ENCODE measurements around the gene ADIRF. TPM values are rescaled to one million over a fixed set of nuclear protein-coding genes. Genes with fewer than 3 reads are reported as not detected.
A peak's percentile ranks its signal among the peaks of the same experiment; 100 is the strongest.

ADIRF gene
- total RNA-seq, 1 donor from 2014 or later, result not detected

- H3K9me3 Mint-ChIP-seq (ENCODE audit: unreplicated experiment), result no peaks in the 10 kb centered on the region
- peaks cover 26% of the 10 kb centered on the region for H3K4me1 Mint-ChIP-seq (ENCODE audit: unreplicated experiment)
These were observed 5.3 kb upstream of the ADIRF start for GRCh38 chr10:86962981-86963310.

GRCh38 chr10:86963341-86963919 is 4.9 kb upstream of the ADIRF start:
- H3K4me3 Mint-ChIP-seq (ENCODE audit: unreplicated experiment), result no peak overlapping the region
- TF ChIP-seq, protein P1, sequence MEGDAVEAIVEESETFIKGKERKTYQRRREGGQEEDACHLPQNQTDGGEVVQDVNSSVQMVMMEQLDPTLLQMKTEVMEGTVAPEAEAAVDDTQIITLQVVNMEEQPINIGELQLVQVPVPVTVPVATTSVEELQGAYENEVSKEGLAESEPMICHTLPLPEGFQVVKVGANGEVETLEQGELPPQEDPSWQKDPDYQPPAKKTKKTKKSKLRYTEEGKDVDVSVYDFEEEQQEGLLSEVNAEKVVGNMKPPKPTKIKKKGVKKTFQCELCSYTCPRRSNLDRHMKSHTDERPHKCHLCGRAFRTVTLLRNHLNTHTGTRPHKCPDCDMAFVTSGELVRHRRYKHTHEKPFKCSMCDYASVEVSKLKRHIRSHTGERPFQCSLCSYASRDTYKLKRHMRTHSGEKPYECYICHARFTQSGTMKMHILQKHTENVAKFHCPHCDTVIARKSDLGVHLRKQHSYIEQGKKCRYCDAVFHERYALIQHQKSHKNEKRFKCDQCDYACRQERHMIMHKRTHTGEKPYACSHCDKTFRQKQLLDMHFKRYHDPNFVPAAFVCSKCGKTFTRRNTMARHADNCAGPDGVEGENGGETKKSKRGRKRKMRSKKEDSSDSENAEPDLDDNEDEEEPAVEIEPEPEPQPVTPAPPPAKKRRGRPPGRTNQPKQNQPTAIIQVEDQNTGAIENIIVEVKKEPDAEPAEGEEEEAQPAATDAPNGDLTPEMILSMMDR (IDR thresholded peaks at IDR 0.05), result no peak
- no peaks in the 10 kb centered on the region for H3K27me3 Mint-ChIP-seq (ENCODE audit: unreplicated experiment)
- no peaks in the 10 kb centered on the region for H3K9me3 Mint-ChIP-seq (ENCODE audit: unreplicated experiment)
- no peak overlapping the region for H3K27ac Mint-ChIP-seq (ENCODE audit: unreplicated experiment)
- H3K4me1 Mint-ChIP-seq (ENCODE audit: unreplicated experiment), result peaks cover 25% of the 10 kb centered on the region
- peak; percentile 71 for DNase-seq (ENCODE audit: extremely low spot score, unreplicated experiment)
- no peaks in the 10 kb centered on the region for H3K36me3 Mint-ChIP-seq (ENCODE audit: unreplicated experiment)

More at GRCh38 chr10:86962981-86963310, 5.3 kb upstream of the ADIRF start:
- Mint-ChIP-seq H3K27me3 (ENCODE audit: unreplicated experiment) (no peaks in the 10 kb centered on the region), H3K27ac (ENCODE audit: unreplicated experiment) (no peak overlapping the region), H3K4me3 (ENCODE audit: unreplicated experiment) (no peak overlapping the region), H3K36me3 (ENCODE audit: unreplicated experiment) (no peaks in the 10 kb centered on the region)
- TF ChIP-seq, protein P1 (IDR thresholded peaks at IDR 0.05), result no peak
- DNase-seq (ENCODE audit: extremely low spot score, unreplicated experiment), result no peak

GRCh38 chr10:86964061-86964846 is 4.0 kb upstream of the ADIRF start:
- no peak overlapping the region for H3K27ac Mint-ChIP-seq (ENCODE audit: unreplicated experiment)
- peak; percentile 70 for DNase-seq (ENCODE audit: extremely low spot score, unreplicated experiment)
- no peaks in the 10 kb centered on the region for H3K27me3 Mint-ChIP-seq (ENCODE audit: unreplicated experiment)
- no peaks in the 10 kb centered on the region for H3K36me3 Mint-ChIP-seq (ENCODE audit: unreplicated experiment)
- TF ChIP-seq, protein P1 (IDR thresholded peaks at IDR 0.05), result no peak
- H3K9me3 Mint-ChIP-seq (ENCODE audit: unreplicated experiment), result no peaks in the 10 kb centered on the region
- peaks cover 18% of the 10 kb centered on the region for H3K4me1 Mint-ChIP-seq (ENCODE audit: unreplicated experiment)
- no peak overlapping the region for H3K4me3 Mint-ChIP-seq (ENCODE audit: unreplicated experiment)

DNA sequence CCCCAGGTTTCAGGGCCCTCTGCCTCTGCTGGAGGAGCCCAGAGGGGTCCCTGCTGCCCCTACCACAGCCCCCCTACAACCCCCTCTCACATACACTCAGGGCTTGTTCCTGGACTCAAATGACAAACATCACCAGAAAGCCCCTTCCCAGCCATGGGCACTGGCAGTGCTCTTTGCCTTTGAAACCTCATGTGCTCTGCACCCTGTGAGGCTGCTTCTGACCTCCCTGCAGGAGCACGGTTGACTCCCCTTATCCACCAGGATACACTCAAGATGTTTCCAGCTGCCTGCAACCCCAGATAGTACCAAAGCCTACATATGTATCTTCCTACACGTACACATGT is 3.5 kb upstream of the ADIRF start:
- Mint-ChIP-seq H3K4me3 (ENCODE audit: unreplicated experiment) (no peak overlapping the region), H3K27me3 (ENCODE audit: unreplicated experiment) (no peaks in the 10 kb centered on the region), H3K27ac (ENCODE audit: unreplicated experiment) (no peak overlapping the region), H3K36me3 (ENCODE audit: unreplicated experiment) (no peaks in the 10 kb centered on the region), H3K4me1 (ENCODE audit: unreplicated experiment) (peaks cover 20% of the 10 kb centered on the region), H3K9me3 (ENCODE audit: unreplicated experiment) (no peaks in the 10 kb centered on the region)
- DNase-seq (ENCODE audit: extremely low spot score, unreplicated experiment), result no peak
- TF ChIP-seq, protein P1 (IDR thresholded peaks at IDR 0.05), result no peak

GRCh38 chr10:86965986-86966654 is 2.2 kb upstream of the ADIRF start:
- peak overlapping the region; percentile 41 for H3K27ac Mint-ChIP-seq (ENCODE audit: unreplicated experiment)
- H3K36me3 Mint-ChIP-seq (ENCODE audit: unreplicated experiment), result no peaks in the 10 kb centered on the region
- TF ChIP-seq, protein P1 (IDR thresholded peaks at IDR 0.05), result no peak
- H3K4me1 Mint-ChIP-seq (ENCODE audit: unreplicated experiment), result peaks cover 27% of the 10 kb centered on the region
- DNase-seq (ENCODE audit: extremely low spot score, unreplicated experiment), result peak; percentile 15
- H3K27me3 Mint-ChIP-seq (ENCODE audit: unreplicated experiment), result no peaks in the 10 kb centered on the region
- no peaks in the 10 kb centered on the region for H3K9me3 Mint-ChIP-seq (ENCODE audit: unreplicated experiment)
- H3K4me3 Mint-ChIP-seq (ENCODE audit: unreplicated experiment), result no peak overlapping the region
